ENCODE data around the gene SOX12.

Gene SOX12

DNA sequence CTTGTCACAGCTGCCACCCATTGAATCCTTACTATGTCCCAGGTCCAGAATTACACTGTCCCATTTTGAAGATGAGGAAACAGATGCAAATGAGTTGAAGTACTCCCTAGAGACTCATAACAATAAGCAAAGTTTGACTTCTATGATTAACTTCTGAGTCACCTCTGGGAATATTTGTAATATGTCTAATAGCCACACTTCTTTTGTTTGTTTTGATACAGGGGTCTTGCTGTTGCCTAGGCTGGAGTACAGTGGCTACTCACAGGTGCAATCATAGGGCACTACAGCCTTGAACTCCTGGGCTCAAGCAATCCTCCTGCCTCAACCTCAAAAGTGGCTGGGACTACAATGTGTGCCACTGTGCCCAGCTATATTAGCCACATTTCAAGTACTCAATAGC is 11.4 kb upstream of the SOX12 start:
- ChIA-PET CTCF (no interaction called here), POLR2A (no interaction called here)
- no peak for DNase-seq (ENCODE audit: extremely low spot score)
- TF ChIP-seq, protein P1, sequence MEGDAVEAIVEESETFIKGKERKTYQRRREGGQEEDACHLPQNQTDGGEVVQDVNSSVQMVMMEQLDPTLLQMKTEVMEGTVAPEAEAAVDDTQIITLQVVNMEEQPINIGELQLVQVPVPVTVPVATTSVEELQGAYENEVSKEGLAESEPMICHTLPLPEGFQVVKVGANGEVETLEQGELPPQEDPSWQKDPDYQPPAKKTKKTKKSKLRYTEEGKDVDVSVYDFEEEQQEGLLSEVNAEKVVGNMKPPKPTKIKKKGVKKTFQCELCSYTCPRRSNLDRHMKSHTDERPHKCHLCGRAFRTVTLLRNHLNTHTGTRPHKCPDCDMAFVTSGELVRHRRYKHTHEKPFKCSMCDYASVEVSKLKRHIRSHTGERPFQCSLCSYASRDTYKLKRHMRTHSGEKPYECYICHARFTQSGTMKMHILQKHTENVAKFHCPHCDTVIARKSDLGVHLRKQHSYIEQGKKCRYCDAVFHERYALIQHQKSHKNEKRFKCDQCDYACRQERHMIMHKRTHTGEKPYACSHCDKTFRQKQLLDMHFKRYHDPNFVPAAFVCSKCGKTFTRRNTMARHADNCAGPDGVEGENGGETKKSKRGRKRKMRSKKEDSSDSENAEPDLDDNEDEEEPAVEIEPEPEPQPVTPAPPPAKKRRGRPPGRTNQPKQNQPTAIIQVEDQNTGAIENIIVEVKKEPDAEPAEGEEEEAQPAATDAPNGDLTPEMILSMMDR (IDR thresholded peaks at IDR 0.05; ENCODE audit: control extremely low read depth, extremely low read depth, low read depth, missing control alignments), result no peak

DNA sequence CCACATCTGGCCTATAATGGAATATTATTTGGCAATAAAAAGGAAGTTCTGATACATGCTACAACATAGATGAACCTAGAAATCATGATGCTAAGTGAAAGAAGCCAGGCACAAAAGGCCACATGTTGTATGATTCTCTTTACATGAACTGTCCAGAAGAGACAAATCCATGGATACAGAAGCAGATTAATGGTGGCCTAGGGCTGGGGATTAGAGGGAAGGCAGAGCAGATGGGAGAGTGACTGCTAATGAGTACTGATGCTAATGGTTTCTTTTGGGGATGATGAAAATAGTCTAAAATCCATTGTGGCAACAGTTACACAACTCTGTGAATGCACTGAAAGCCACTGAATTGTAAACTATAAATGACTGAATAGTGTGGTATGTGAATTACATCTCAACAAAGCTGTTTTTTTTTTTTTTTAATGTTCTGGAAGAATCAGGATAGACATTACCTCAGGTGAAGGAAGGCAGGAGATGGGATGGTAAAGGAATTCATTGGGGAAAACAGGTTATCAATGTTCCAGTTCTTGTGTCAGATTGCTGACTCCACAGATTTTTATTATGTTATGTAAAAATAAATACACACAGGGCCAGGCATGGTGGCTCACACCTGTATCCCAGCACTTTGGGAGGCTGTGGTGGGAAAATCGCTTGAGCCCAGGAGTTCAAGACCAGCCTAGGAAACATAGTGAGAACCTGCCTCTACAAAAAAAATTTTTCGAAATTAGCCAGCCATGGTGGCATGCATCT is 8.9 kb upstream of the SOX12 start:
- TF ChIP-seq, protein P1 (IDR thresholded peaks at IDR 0.05; ENCODE audit: control extremely low read depth, extremely low read depth, low read depth, missing control alignments), result no peak
- no peak for DNase-seq (ENCODE audit: extremely low spot score)
- ChIA-PET POLR2A (no interaction called here), CTCF (no interaction called here)

DNA sequence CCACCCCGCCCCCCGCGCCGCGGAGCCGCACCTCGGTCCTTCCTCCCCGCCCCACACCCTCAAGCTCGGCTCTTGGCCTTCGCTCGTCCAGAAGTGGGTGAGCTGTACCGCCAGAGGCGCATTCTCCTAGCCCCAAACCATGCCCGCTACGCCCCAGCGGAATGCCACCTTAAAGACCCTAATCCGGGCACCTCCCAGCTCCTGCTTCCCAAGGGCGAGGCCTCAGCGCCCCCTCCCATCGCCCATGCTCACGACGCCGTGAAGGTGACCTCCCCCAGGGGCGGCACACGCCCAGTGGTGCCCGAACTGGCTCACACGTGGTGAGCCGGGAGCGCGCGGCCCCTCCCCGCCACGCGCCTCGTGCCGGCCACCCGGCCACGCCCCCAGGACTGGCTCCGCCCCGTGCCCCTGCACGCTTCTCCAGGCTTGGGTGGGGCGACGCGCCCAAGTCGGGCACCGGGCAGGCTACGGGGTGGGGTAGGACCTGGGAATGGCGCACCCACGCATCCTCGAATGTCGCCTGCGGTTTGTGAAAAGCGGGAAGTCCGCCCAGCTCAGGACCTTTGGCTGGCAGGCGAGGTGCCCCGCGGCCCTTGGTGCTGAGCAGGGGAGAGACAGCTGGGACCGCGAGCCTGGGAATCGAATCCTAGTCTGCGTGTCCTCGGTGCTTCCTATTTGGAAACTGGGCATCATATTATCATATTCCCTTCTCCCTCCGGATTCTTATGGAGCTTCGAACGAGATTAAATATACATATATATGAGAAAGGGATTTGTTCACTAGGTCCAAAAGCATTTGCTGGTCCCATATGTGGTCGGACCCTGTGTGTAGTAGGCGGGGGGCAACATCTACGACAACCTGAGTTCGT is 941 bp upstream of the SOX12 start:
- TF ChIP-seq, protein P1 (IDR thresholded peaks at IDR 0.05; ENCODE audit: control extremely low read depth, extremely low read depth, low read depth, missing control alignments), result no peak
- peak; percentile 90 for DNase-seq (ENCODE audit: extremely low spot score)
- POLR2A ChIA-PET, result interaction anchor here (1.3 kb wide), 1 partner anchor 110 kb away, joined by 3 read pairs; no protein-coding TSS in a partner anchor
- CTCF ChIA-PET, result interaction anchor here (0.8 to 1.7 kb wide), 8 partner anchors 12 to 58 kb away, joined by 3 to 6 read pairs (median 3); no protein-coding TSS in a partner anchor

DNA sequence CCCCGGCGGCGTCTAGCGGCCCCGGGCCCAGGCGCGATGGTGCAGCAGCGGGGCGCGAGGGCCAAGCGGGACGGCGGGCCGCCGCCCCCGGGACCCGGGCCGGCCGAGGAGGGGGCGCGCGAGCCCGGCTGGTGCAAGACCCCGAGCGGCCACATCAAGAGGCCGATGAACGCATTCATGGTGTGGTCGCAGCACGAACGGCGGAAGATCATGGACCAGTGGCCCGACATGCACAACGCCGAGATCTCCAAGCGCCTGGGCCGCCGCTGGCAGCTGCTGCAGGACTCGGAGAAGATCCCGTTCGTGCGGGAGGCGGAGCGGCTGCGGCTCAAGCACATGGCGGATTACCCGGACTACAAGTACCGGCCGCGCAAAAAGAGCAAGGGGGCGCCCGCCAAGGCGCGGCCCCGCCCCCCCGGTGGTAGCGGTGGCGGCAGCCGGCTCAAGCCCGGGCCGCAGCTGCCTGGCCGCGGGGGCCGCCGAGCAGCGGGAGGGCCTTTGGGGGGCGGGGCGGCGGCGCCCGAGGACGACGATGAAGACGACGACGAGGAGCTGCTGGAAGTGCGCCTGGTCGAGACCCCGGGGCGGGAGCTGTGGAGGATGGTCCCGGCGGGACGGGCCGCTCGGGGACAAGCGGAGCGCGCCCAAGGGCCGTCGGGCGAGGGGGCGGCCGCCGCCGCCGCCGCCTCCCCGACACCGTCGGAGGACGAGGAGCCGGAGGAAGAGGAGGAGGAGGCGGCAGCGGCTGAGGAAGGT is 715 bp downstream of the SOX12 start:
- TF ChIP-seq, protein P1 (IDR thresholded peaks at IDR 0.05; ENCODE audit: control extremely low read depth, extremely low read depth, low read depth, missing control alignments), result no peak
- ChIA-PET CTCF (interaction anchor here (0.8 to 1.4 kb wide), 4 partner anchors 16 to 29 kb away, joined by 3 to 5 read pairs (median 3); no protein-coding TSS in a partner anchor), POLR2A (interaction anchor here (1.3 kb wide), 1 partner anchor 108 kb away, joined by 3 read pairs; no protein-coding TSS in a partner anchor)
- DNase-seq (ENCODE audit: extremely low spot score), result peak; percentile 66

DNA sequence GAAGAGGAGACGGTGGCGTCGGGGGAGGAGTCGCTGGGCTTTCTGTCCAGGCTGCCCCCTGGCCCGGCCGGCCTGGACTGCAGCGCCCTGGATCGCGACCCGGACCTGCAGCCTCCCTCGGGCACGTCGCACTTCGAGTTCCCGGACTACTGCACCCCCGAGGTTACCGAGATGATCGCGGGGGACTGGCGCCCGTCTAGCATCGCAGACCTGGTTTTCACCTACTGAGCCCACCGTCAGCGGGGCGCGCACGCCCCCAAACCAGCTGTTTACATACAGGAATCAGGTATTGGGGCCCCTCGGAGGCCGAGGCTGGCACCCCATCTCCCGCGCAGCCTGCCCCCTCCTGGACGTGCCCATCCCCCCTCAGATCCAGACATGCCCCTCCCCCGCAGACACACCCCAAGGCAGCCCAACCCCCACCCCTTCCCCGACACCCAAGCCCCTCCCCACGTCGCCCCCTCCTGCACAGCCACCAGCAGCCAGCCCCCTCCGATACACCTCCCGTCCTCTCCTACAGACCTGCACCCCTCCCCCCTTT is 1.4 kb downstream of the SOX12 start:
- POLR2A ChIA-PET, result no interaction called here
- CTCF ChIA-PET, result interaction anchor here (1.0 to 1.4 kb wide), 2 partner anchors 28 kb away, joined by 3 read pairs; no protein-coding TSS in a partner anchor
- TF ChIP-seq, protein P1 (IDR thresholded peaks at IDR 0.05; ENCODE audit: control extremely low read depth, extremely low read depth, low read depth, missing control alignments), result no peak
- no peak for DNase-seq (ENCODE audit: extremely low spot score)

Data from GM10248 (cell line).